ENCODE data around the gene ARL8B.

GRCh38 chr3:5220193-5220592, 98.1 kb downstream of the ARL8B start:
- no peak for TF ChIP-seq CBX8 (IDR thresholded peaks at IDR 0.05; ENCODE audit: borderline replicate concordance, low read depth, low read length)
- no peak for TF ChIP-seq POLR2A (IDR thresholded peaks at IDR 0.05; ENCODE audit: control extremely low read depth in 1 of 2, low read depth in 2 of 2, low read length in 2 of 2)
- TF ChIP-seq POU5F1 (IDR thresholded peaks at IDR 0.05; ENCODE audit: low read depth, low read length): no peak
- no peak for TF ChIP-seq EP300 (IDR thresholded peaks at IDR 0.05; ENCODE audit: borderline replicate concordance in 1 of 2, low read depth in 2 of 2, low read length in 2 of 2)
- no peak for TF ChIP-seq PHF8 (conservative IDR thresholded peaks at IDR 0.05; ENCODE audit: low read depth, low read length)
- TF ChIP-seq CTCF (IDR thresholded peaks at IDR 0.05; ENCODE audit: control extremely low read depth in 1 of 3, insufficient read depth in 1 of 3, low read depth in 1 of 3, low read length in 3 of 3): no peak

Measured in H1 (cell line).